HuH-7 (cell line): ENCODE results near the gene ANKRD60.
A peak's percentile ranks its signal among the peaks of the same experiment; 100 is the strongest.

Experiments used
- DNase-seq: peaks from one replicate; pipeline ENCODE4 v3.0.0; 2011; ENCODE audit warnings: low spot score

ANKRD60 gene

DNA sequence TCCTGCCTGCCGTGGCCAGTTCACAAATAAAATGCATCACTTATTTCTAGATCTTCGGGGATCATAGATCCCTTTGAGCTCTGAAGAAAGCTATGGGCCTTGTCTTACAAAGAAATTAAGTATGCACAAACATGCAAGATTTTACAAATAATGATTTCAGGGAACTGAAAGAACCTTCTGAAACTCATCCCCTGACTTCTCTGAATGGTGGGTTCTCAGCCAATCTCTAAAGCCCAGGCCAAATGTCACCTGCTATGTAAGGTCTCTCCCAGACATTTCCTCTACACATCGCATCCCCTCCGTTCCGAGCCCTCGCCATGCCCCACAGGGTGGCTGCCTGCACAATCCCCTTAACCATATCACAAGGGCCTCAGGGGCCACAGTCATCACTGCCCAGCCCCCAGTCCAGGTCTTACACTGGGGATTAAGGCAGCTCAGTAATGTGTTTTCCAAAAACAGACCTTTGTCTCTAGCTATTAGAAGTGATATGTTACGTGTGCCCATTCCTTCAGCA, 16.1 kb upstream of the ANKRD60 start:
- DNase-seq = no peak

DNA sequence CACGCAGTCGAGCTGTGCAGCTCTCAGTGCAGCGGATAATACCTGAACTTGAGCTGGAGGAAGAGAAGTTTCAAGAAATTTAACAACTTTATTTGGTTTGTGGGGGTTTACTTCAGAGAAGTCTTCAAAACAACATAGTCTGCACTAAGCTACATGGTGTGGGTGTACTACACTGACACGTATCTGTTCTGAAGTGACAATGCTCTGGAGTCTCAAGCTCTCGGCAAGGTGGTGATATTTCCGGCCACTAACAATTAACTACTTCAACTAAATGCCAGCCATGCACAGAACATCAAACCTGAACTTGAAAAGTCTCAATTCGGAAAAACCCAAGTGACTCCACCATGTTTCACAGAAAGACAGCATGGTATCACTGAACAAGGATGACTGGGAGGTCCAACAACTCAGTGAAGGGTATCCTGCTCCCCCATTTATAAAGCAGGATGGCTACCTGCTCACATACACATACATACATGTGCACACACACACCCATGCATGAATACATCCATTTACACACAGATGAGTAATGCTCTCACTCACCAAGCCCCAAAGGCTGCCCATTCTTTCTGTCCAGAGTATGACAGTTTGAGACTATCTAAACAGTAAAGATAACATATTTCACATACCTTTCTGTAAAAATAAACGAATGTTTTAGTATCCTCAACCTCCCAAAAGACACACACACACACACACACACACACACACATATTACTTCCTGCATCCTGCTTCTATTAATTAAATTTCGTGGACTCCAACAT, 15.4 kb upstream of the ANKRD60 start:
- no peak for DNase-seq

DNA sequence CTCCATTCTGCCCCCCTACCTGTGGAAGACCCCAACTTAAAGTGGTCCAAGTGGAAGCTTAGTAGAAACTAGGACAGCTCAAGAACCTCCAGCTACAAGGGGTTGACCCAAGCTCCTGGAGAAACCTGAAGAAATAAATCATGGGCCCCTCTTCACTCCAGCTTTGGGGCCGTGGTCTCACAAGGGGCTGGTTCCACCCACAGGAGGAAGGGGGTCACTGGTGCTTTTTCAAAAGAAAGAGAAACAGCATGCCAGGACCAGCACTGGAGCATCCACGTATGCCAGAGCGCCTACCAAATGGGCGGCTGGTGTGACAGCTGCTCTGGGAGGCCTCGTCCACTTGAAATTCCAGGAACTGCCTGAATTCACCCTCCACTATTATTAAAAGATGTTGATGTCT, 14.4 kb upstream of the ANKRD60 start:
- DNase-seq = no peak

DNA sequence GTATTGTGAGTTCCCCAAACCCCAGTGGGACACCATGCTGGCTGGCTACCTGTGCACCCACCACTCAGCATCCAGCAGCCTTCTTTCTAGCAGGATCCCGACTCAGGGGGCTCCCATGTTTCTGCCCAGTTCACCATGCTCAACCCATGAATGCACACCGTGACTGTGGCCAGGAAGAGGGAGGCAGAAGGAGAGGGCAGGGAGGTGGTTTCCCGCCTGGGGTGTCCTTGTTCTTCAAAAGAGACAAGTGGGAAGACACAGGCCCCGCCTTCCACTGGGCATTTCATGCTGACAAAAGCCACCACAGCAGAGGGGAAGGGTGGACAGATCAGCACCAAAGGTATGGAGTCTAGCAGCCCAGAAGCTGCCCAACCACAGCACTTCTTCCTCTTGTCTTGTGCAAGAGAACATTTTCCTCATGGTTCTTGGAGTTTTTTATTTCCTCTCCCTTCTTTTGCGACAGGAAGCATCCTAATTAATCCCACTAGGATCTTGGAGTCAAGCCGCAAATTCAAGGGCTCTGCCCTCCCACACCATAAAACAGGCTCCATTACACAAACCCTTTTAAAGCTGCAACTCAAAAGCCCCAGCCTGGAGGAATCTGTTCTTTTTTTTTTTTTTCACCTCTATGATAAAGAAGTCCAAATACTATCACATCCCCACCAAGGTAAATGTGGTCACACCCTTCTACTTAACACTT, 13.5 kb upstream of the ANKRD60 start:
- DNase-seq = no peak

DNA sequence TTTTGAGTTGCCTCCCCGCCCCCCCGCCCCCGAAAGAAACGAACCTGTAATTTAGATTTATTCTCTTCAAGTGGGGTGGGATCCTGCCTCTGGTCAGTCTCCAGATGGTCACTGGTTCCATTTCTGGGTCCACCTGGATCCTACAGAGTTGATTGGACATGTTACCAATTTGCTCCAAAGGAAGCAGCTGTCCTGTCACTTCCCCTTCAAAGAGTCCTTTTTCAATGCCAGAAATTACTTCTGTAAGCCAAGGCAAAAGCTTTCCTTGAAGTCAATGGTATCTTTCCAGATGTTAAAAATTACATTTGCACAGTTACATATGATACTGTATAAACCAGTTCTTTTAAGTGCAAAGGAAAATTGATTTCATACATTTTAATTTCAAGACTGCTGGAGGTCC, 12.0 kb upstream of the ANKRD60 start:
- DNase-seq = no peak

DNA sequence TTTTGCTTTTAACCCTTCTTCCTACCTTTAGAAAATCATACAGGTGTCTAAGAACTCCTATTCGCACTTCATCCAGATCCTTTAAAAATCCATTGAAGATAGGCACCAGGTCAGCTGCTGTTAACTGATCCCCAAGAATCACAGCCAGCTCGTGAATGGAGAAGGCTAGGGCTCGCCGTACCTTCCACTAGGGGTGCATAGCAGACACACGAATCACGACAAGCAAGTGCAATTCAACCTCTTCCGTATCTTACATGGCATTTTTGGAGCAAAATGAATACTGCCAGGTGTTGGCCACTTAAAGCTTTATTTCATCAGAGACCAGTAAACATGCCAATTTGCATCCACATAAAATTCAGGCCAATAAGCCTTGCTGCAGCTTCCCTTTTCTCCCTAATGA, 10.8 kb upstream of the ANKRD60 start:
- no peak for DNase-seq

DNA sequence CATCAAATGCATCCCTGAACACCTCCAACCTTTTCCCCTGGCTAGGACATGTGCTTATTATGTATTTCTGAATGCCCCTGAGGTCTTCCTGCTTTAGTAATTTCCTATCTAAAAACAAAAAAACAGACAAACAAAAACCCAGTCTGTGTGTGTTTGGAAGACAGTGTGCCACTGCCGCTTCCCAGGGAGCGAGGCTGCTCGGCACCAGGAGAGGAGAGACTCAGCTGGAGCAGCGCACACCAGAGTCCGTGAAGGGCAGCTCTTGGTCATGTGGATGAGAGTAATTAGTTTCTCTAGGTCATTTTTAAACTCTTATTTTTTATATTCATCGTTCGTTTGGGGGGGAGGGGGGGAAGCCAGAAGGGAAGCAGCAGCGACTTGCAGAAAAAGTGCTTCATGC, 10.0 kb upstream of the ANKRD60 start:
- DNase-seq = no peak

DNA sequence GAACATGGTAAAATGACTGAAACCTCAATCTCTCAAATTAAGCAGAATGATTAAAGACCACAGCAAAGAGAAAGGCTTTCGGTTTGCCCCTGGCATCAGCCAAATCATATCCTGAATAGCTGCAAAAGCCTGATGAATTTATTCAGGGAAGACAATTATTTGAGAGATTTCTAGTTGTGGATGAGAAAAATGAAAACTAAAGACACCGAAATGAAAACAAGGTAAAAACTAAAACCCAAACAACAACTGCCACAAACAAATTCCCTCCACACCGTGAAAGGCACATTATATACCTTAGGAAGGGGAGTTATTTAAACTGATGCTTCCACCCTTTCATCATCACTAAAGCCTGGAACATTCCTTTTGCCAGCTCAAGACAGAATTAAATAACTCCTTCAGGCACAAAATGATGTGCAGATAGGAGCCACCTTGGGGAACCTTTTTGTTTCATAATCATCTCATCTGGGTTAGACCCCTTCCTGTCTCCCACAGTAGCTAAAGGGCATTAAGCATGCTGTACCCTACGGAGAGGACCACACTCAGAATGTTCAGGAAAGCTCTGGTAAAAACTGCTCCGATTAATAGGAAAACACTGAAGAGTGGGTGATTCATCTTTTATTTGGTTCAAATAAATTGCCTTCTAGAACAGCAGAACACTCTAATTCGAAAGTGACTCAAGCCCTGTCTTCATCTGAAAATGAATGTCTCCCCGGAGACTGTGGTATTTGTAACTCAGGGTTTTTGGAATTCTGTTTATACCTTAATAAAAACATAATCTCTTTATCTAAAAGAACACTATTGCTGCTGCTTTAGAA, 9.1 kb upstream of the ANKRD60 start:
- DNase-seq = no peak

DNA sequence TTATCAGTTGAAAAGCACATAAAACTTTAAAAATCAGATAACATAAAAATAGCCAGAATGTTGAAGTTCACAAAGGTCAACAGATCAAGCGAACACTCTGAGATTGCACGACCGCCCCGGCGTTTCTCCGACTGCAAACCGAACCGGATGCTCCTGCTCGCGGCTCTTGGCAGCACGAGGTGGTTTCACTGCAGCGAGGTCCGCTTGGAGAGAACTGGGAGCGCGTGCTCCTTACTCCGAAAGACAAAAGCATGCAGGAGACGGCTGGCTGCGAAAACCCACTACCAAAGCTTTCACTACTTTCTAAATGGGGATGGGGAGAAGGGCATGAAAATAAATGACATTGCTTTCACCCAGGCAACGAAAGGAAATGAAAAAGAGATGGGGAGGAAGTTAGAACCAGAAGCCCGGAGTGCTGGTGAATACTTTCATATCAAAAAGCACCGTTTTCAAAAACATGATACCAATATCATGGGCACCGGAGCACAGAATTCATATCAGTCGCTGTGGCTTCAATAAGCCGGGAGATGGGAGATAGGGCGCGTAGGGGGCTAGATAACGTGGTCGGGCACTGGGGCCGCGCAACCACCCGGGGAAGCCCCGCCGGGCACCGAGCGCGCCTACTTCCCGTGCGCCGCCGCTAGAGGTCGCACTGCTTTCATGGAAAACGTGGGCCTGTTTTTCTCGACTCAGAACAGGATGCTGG, 8.3 kb upstream of the ANKRD60 start:
- DNase-seq = peak; percentile 85

DNA sequence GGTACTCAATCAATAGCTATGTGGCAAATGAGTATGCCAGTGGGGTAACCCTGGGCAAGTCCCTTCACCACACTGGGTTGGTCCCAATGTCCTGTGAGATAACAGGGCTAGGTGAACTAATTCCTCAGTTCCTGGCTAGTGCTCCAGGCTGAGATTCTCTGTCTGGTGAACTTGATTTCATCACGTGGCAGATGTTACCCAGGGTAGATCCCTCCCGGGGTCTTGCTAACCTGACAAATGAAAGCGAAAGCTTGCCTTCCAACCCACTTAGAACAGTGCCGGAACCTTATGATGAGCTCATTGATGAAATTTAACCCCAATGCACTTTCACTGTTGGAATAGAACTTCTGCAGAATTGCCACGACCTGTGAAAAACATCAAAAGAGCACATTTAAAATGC, 6.6 kb upstream of the ANKRD60 start:
- no peak for DNase-seq

DNA sequence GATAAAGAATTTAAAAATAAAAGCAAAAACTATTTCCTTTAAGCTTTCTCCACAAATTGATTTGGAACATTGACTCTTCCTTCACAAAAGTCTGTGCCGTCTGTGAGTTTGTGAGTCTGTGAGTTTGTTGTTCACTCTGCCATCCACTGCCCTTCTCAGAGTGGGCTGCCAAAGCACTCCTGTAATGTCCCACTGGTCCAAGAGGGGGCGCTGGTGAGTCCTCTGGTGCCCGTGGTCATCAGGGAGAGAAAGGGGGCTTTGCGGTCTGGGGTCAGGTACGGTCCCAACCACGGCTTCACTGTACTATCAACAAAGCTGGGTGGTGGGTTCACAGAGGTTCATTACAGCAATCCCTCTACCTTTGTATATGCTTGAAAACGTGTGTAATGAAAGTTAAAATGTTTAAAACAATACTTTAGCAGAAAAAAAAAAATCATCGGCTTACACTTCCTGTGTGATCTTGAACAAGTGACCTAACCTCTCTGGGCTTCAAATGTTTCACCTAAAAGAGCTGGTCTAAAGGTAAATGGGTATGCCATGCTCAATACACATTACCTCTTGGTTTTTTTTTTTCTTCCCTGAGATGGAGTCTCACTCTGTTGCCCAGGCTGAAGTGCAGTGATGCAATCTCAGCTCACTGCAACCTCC, 5.6 kb upstream of the ANKRD60 start:
- DNase-seq = peak; percentile 60

DNA sequence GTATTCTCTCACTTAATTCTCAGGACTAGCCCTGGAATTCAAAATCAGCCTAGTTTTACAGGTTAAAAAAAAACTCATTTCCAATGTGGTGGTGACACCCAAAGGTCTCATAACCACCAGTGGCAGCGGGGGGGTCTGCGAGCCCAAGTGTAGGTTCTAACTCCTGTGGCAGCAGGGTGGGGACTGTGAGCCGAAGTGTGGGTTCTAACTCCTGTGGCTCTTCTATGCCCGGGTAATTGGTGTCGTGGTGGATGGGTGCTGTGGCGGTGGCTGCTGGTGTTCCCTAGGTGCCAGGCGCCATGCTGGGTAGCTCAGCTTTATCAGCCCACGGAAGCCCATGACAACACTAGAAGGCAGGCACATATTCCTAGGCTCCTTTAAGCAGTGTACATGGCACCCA, 4.9 kb upstream of the ANKRD60 start:
- DNase-seq = no peak

DNA sequence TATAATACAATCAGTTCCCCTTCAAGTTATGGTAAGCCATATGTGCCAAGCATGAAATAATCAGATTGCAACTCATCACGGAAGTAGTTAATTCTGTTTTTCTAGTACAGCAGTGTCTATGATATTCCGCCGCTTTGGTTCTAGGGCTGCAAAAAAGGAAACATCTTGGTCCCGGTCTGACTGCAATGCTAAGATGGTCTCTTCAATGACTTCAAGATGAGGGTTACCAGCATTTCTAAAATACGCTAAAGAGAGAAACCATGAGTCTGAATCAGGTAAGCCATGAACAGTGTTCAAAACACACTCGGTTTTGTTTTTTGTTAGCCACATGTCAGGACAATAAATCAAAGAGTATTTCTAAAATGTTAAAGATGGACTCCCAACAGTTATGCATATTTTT, 3.2 kb upstream of the ANKRD60 start:
- no peak for DNase-seq

DNA sequence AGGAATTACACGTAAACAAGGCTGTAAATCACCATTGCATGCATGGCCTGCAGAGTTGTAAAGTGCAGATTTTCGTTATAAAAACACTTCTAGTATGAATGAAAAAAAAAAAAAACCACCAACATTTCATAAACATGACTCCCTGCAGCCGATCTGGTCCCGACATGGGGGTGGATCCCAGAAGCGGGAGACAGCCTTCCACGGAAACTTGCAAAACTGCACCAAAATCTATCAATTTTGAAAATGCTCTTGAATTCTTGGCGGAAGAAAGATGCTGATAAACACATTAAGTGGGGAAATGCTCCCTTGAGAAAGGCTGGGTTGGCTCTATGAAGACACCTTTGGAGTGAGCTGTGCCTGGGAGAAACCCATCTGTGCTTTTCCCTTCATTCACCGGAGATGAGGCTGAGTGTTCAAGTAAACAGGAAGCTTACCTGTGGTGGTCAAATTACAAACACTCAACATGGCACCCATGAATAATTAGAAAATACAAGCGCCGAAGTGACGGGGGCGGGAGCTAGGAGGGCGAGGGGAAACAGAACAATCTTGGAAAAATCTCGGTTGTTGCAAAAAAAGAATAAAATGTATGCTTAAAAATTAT, 845 bp upstream of the ANKRD60 start:
- no peak for DNase-seq

DNA sequence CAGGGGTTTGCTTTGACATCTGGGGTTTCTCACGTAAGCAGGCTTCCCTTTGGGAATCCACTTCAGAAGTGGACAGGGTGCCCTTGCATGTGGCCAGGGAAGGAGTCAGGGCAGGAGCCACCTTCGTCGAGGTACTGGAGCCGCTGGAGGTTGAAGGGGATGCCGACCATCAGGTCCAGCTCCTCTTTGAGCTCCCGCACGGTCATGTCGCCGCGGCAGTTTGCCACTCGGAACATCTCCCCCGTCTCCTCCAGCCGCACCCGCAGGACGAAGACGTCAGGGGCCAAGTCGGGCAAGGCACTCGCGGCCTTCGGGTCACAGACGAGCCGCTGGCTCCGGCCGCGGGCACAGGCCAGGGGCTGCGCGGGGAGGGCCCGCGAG, 360 bp downstream of the ANKRD60 start:
- DNase-seq = no peak

DNA sequence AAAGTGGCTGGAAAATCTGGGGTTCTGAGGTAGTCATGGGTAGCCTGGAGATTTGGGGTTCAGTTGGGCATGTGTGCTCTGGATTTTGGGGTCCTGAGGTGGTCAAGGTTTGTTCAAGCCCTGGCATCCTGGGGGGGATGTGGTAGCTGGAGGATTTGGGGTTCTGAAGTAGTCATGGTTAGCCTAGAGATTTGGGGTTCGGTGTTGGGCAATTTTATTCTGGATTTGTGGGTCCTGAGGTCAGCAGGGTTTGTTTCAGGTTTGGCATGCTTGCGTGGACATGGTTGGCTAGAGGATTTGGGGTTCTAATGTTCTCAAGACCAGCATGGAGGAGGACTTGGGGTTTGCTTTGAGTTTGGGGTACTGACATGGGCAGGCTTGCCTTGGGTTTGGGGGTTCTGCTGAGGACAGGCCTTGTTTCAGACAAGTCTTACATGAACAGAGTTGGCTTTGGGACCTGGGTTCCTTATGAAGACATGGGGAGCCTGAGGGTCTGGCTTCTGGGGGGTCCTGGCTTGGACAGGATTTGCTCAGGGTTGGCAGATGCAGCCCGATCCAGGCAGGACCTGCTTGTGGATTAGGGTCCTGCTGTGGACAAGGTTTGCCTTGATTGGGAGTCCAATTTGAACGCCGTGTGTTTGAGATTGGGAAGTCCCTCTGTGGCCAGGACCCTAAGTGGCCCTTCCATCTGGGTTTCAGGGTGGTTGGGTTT, 906 bp downstream of the ANKRD60 start:
- DNase-seq = no peak

DNA sequence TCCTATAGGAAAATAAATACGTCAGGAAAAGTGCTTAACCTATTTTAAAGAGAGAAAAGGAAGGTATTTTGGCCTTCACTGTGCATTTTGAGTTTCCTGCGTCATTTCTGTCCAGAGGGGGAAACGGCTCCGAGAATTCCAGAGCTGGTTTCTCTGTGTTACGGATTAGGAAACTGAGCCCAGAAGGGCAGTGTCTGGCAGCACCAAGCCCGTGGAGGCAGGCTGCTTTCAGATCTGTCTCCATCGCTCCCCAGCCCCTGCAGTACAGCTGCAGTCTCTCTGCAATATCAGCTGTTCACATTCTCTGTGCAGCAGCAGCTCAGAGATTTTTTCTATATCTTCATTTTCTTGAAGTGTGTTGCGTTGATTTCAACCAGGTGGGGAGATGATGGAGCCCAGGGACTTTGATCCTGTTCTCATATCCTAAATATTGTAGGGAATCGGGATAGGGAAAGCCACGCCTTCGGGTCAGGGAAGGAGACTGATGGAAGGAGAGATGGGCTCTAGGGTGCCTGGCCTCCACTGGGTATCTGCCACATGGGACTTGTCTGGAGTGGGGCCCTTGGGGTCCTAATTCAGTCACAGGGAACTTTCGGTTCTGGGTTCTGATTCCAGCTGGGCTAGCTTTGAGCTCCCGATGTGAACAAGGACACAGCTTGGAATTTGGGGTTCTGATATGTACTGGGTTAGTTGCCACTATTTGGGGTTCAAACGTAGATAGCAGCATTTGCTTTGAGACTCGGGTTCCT, 2.8 kb downstream of the ANKRD60 start:
- DNase-seq = no peak

DNA sequence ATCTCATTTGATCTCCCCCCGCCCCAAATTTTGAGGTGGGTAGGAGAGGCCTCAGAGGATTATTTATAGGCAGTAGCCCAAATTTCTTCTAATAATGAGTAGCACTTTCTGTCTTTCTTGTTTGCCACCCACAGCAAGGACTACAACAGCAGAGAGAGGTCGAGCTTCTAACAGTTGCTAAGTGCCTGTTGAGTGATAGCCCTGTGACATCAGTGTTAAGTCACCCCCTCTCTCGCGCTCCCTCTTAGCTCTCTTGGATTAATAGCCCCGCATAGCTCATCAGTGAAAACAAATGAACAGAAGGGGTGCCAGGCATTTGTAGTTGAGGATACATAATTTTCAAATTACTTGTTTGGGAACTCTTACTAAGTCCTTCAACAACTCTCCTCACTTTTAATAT, 3.5 kb downstream of the ANKRD60 start:
- no peak for DNase-seq

DNA sequence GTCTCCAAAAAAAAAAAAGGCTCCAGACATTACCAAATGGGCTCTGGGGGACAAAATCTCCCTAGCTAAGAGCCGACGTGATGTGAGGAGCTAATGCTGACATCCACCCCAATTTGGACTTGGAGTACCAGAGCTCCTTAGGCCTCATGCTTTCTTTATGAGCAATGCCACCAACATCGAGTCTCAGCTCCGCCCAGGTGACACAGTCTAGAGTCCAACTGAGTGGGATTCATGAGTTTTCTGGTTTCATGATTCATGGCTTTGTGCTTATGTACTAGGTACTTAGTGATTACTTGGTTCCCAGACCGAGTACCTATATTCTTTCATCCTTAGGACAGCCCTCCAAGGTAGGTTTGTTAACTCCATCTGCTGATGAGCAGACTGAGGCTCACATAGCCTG, 4.4 kb downstream of the ANKRD60 start:
- DNase-seq = no peak

DNA sequence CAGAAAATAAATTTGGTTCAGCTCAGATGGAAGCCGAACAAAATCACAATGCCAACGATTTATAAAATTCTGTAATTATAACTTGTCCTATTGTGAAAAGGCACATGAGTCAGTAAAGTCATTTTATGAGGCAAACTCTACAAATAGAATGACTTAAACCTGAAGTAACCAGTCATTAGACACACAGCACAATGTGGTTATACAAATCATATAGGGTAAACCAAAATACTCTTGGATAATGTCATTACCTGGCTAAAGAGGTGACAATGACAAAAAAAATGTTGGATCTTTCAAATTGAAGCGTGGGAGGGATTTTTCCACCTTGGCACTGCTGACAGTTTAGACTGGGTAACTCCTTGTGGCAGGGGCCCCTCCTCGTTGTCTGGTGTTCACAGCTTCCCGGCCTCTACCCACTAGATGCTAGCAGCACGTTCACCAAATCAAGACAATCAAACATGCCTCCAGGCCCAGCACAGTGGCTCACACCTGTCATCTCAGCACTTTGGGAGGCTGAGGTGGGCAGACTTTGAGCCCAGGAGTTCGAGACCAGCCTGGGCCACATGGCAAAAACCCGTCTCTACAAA, 5.0 kb downstream of the ANKRD60 start:
- DNase-seq = no peak
